Endothelial cell of umbilical vein (primary cell): ENCODE measurements around the gene DCLK2. TPM values are rescaled to one million over a fixed set of nuclear protein-coding genes. Genes with fewer than 3 reads are reported as not detected.

ENCODE experiments used
- BruUV-seq: library from RNA; stranded (reverse); fragments of 400-500 nt; replicated peaks from 2 replicates; lab custom pipeline; 2021; lab: Mats Ljungman, UMichigan
- CTCF ChIA-PET: fragments of 300-600, 350-600 bp; sonication (Branson Sonifier 250); formaldehyde crosslinking; loops from one replicate; lab custom pipeline; 2021; ENCODE audit warnings: antibody characterized with exemption, inconsistent platforms; lab: Charles Lee
- POLR2A ChIA-PET: fragments of 300-600, 350-600 bp; sonication (Branson Sonifier 250); formaldehyde crosslinking; loops from one replicate; lab custom pipeline; 2021; ENCODE audit warnings: antibody characterized with exemption, inconsistent platforms; lab: Charles Lee
- DNase-seq: peaks from one replicate; pipeline ENCODE4 v3.0.0-alpha.2; 2011; ENCODE audit warnings: low read depth, low spot score
- FAIRE-seq: peaks from 2 replicates; lab custom pipeline; 2011; peaks lifted over from hg19 to GRCh38; lab: Jason Lieb, UNC
- H2AFZ ChIP-seq: 2 replicates; pipeline ENCODE4 v1.6.0; 2012; ENCODE audit warnings: low read depth, low read length, control low read depth, inconsistent platforms
- H3K27ac ChIP-seq: 2 replicates; pipeline ENCODE4 v1.5.1; 2011; ENCODE audit warnings: low read depth, mild to moderate bottlenecking, control low read depth, low read length, moderate library complexity; ENCODE audit not compliant: insufficient read depth
- H3K27me3 ChIP-seq, 2 experiments: 2 replicates each; pipeline versions ENCODE4 v1.6.0 to v1.6.1; 2011; ENCODE audit warnings: low read length in 2 of 2, mixed read lengths in 1 of 2; ENCODE audit not compliant: control insufficient read depth in 2 of 2, insufficient read depth in 2 of 2
- H3K36me3 ChIP-seq, 2 experiments: 2 replicates in 1 of 2; 3 replicates in 1 of 2; pipeline ENCODE4 v1.5.1; 2011; ENCODE audit warnings: low read length in 2 of 2, mild to moderate bottlenecking in 1 of 2, moderate library complexity in 1 of 2; ENCODE audit not compliant: control insufficient read depth in 2 of 2, insufficient read depth in 2 of 2; ENCODE audit errors: extremely low read depth in 1 of 2
- H3K4me1 ChIP-seq: 3 replicates; pipeline ENCODE4 v1.5.1; 2011; ENCODE audit warnings: mild to moderate bottlenecking, low read length; ENCODE audit not compliant: control insufficient read depth, insufficient read depth; ENCODE audit errors: extremely low read depth
- H3K4me2 ChIP-seq: 2 replicates; pipeline ENCODE4 v1.6.1; 2011; ENCODE audit warnings: low read length, control low read depth, mixed read lengths; ENCODE audit not compliant: insufficient read depth
- H3K4me3 ChIP-seq, 3 experiments: fragments of 200-600 bp in 1 of 3; sonication (generic), shearing (Covaris generic) in 1 of 3; replicated peaks in 1 of 3; 2 replicates each; pipeline ENCODE4 v1.5.1; 2011 to 2016; ENCODE audit warnings: control low read depth in 3 of 3, low read length in 3 of 3, mild to moderate bottlenecking in 2 of 3, inconsistent platforms in 1 of 3, low read depth in 1 of 3, moderate library complexity in 1 of 3; ENCODE audit not compliant: insufficient read depth in 1 of 3
- H3K79me2 ChIP-seq: 2 replicates; pipeline ENCODE4 v1.6.0; 2012; ENCODE audit warnings: low read length, inconsistent platforms; ENCODE audit not compliant: control insufficient read depth, insufficient read depth
- H3K9ac ChIP-seq: replicated peaks from 2 replicates; pipeline ENCODE3; 2011; ENCODE audit warnings: low read length, control low read depth; ENCODE audit not compliant: insufficient read depth; ENCODE audit errors: extremely low read depth
- H3K9me1 ChIP-seq: replicated peaks from 3 replicates; pipeline ENCODE4 v1.6.0; 2011; ENCODE audit warnings: mild to moderate bottlenecking, low read length; ENCODE audit not compliant: control insufficient read depth, insufficient read depth; ENCODE audit errors: extremely low read depth
- H3K9me3 ChIP-seq: replicated peaks from 2 replicates; pipeline ENCODE4 v1.5.1; 2012; ENCODE audit warnings: low read length, inconsistent platforms; ENCODE audit not compliant: control insufficient read depth, insufficient read depth
- H4K20me1 ChIP-seq: replicated peaks from 2 replicates; pipeline ENCODE3; 2011; ENCODE audit warnings: mild to moderate bottlenecking, low read length; ENCODE audit not compliant: control insufficient read depth, insufficient read depth; ENCODE audit errors: extremely low read depth
- CTCF ChIP-seq, 2 donors: IDR thresholded peaks; 1 replicate in 1 of 2; 2 replicates in 1 of 2; pipeline ENCODE4 v1.5.1; 2011; ENCODE audit warnings: low read length in 2 of 2, mild to moderate bottlenecking in 2 of 2, moderate library complexity in 2 of 2, control low read depth in 1 of 2, inconsistent platforms in 1 of 2, low read depth in 1 of 2; ENCODE audit not compliant: insufficient read depth in 1 of 2; ENCODE audit errors: extremely low read depth in 1 of 2
- EZH2 ChIP-seq: IDR thresholded peaks from 2 replicates; pipeline ENCODE4 v1.6.1; 2012; ENCODE audit warnings: borderline replicate concordance, low read depth, mild to moderate bottlenecking, moderate library complexity, low read length, inconsistent platforms; ENCODE audit not compliant: severe bottlenecking
- FOS ChIP-seq: IDR thresholded peaks from 2 replicates; pipeline ENCODE4 v1.6.1; 2011; ENCODE audit warnings: mild to moderate bottlenecking, low read length, moderate library complexity, borderline replicate concordance; ENCODE audit not compliant: insufficient read depth
- GATA2 ChIP-seq: IDR thresholded peaks from 2 replicates; pipeline ENCODE4 v1.7.0; 2011; ENCODE audit warnings: low read depth, mild to moderate bottlenecking, moderate library complexity, mixed read lengths, low read length; ENCODE audit not compliant: insufficient read length, insufficient read depth
- JUN ChIP-seq: IDR thresholded peaks from 2 replicates; pipeline ENCODE4 v1.6.1; 2011; ENCODE audit warnings: borderline replicate concordance, low read depth; ENCODE audit not compliant: insufficient read length, insufficient read depth
- MAX ChIP-seq: IDR thresholded peaks from 2 replicates; pipeline ENCODE4 v1.6.1; 2011; ENCODE audit not compliant: insufficient read depth, insufficient read length
- POLR2AphosphoS5 ChIP-seq: IDR thresholded peaks from 2 replicates; pipeline ENCODE4 v1.6.1; 2012; ENCODE audit warnings: low read depth, mild to moderate bottlenecking, control low read depth, low read length, moderate library complexity; ENCODE audit not compliant: insufficient read depth
- dilution Hi-C: fragments of 300-500 bp; cut with MboI; formaldehyde crosslinking; loops from one replicate; pipeline ENCODE4 v1.15.0; 2019; ENCODE audit warnings: low sequenced_read_pairs; ENCODE audit not compliant: extremely low pct_ligation_motif_present
- intact Hi-C: fragments of 100-400 bp; cut with micrococcal nuclease; formaldehyde crosslinking; loops from one replicate; pipeline ENCODE4 v1.10.0; 2022
- polyA plus RNA-seq, 4 experiments: library from polyadenylated mRNA; depleted of rRNA in 3 of 4; stranded (reverse) in 3 of 4; unstranded in 1 of 4; fragments of >200 nt; gene quantifications; 2 replicates each; pipeline versions ENCODE4 v1.2.1 to v1.2.3, GENCODE V29; 2011 to 2012; ENCODE audit warnings: missing spikeins in 1 of 4
- total RNA-seq: library from RNA; stranded (reverse); gene quantifications from 2 replicates; pipeline ENCODE4 v1.2.3, GENCODE V29; 2021

Gene DCLK2
- total and polyA plus RNA-seq, 2 donors (not counting 3 experiments of a cell fraction or from before 2014, with no cell fraction given), result 1.7 to 4.7 TPM

- Histone ChIP-seq H3K4me2 (peak overlapping the region; percentile 73), H2AFZ (no peak overlapping the region), H3K9me3 (no peaks in the 10 kb centered on the region), H3K36me3 (no peaks in the 10 kb centered on the region), H3K27ac (peak overlapping the region; percentile 53), H3K27me3 (no peaks in the 10 kb centered on the region), H3K4me3 (no peak overlapping the region), H3K9me1 (no peaks in the 10 kb centered on the region), H4K20me1 (no peaks in the 10 kb centered on the region), H3K4me1 (peaks cover 13% of the 10 kb centered on the region), H3K79me2 (no peaks in the 10 kb centered on the region), H3K9ac (no peak overlapping the region)
- POLR2A ChIA-PET, result no interaction called here
- peak; percentile 73 for FAIRE-seq
- intact Hi-C loops (no loop called here), dilution Hi-C loops (no loop called here)
- no TSS peak for BruUV-seq
- peak; percentile 54 for DNase-seq
- CTCF ChIA-PET, result interaction anchor here (0.9 to 1.9 kb wide), 12 partner anchors 10 to 123 kb away, joined by 3 to 12 read pairs (median 3); no protein-coding TSS in a partner anchor
- TF ChIP-seq FOS (peak; percentile 84), EZH2 (no peak), MAX (no peak), JUN (peak; percentile 61)
Observed at GRCh38 chr4:150119492-150119891, 41.2 kb downstream of the DCLK2 start.

GRCh38 chr4:150123087-150123486 lies 44.8 kb downstream of the DCLK2 start:
- Histone ChIP-seq H3K9me1 (no peaks in the 10 kb centered on the region), H3K27ac (no peak overlapping the region), H3K4me2 (no peak overlapping the region), H4K20me1 (no peaks in the 10 kb centered on the region), H3K9me3 (no peaks in the 10 kb centered on the region), H3K9ac (no peak overlapping the region), H3K4me1 (peaks cover 26% of the 10 kb centered on the region), H2AFZ (no peak overlapping the region), H3K4me3 (no peak overlapping the region), H3K79me2 (no peaks in the 10 kb centered on the region), H3K36me3 (no peaks in the 10 kb centered on the region), H3K27me3 (no peaks in the 10 kb centered on the region)
- no peak for TF ChIP-seq POLR2AphosphoS5
- TF ChIP-seq GATA2, result no peak
- TF ChIP-seq FOS, result no peak
- no peak for TF ChIP-seq CTCF (IDR thresholded peaks at IDR 0.05; ENCODE audit: extremely low read depth in 1 of 2, insufficient read depth in 1 of 2, low read depth in 1 of 2, low read length in 2 of 2)
- no peak for TF ChIP-seq EZH2
- BruUV-seq, result no TSS peak
- intact Hi-C loops, result no loop called here
- dilution Hi-C loops, result no loop called here
- DNase-seq (no peak), FAIRE-seq (no peak)
- ChIA-PET POLR2A (no interaction called here), CTCF (interaction anchor here (0.7 to 2.5 kb wide), 3 partner anchors 19 to 120 kb away, joined by 3 to 7 read pairs (median 5); no protein-coding TSS in a partner anchor)
